ENCODE data around the gene WFDC6.

DNA sequence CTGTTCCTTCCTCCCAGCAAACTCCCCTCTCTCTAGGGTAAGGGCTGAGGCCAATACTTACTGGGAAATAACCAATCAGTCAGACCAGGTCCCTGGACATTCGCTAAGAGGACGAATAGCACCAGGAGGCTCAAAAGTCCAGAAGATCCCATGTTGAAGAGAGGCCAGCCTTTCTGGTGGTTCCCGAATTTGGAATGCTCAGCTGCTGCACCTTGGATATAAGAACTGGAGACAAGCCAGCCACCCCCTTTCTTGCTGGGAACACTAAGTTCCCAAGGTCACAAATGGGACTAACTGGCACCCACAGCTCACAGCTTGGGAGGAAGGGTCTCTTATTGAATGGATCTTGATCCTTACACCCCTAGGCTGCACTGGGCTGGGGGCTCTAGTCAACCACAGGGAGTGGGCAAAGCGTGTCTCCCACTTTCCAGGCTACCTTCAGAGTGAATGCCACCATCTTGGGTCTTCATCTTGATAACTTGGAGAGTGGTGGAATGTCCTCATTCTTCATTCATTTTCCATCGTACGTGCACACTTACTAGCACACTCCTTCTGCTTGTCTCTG lies 8.0 kb upstream of the WFDC6 start, which contains the start of gene EPPIN:
- TF ChIP-seq CTCF (IDR thresholded peaks at IDR 0.05 in 4 of 5, conservative IDR thresholded peaks at IDR 0.05 in 1 of 5) (no peak), POLR2A (IDR thresholded peaks at IDR 0.05) (no peak)

Measured in gastrocnemius medialis (tissue), 4 donors.